Activated CD4-positive, alpha-beta T cell treated with anti-CD3 and anti-CD28 coated beads, Interleukin-2, amount 10 ng/mL, durations not matched to agents 24 days and 14 days (primary cell): ENCODE data around the gene NAP1L1. TPM values are rescaled to one million over a fixed set of nuclear protein-coding genes. Genes with fewer than 3 reads are reported as not detected.

Source experiments
- DNase-seq: peaks from one replicate; pipeline ENCODE4 v3.0.0; 2022
- H3K27ac Mint-ChIP-seq: one replicate; pipeline ENCODE4 v1.8.0; 2022; ENCODE audit warnings: mild to moderate bottlenecking, mixed read lengths
- H3K27me3 Mint-ChIP-seq: one replicate; pipeline ENCODE4 v1.8.0; 2022; ENCODE audit warnings: mixed read lengths
- H3K36me3 Mint-ChIP-seq: one replicate; pipeline ENCODE4 v1.8.0; 2022; ENCODE audit warnings: low read depth, mild to moderate bottlenecking, mixed read lengths
- H3K4me1 Mint-ChIP-seq: one replicate; pipeline ENCODE4 v1.8.0; 2021; ENCODE audit warnings: mixed read lengths
- H3K4me3 Mint-ChIP-seq: one replicate; pipeline ENCODE4 v1.8.0; 2022; ENCODE audit warnings: mild to moderate bottlenecking, moderate library complexity, mixed read lengths
- H3K9me3 Mint-ChIP-seq: one replicate; pipeline ENCODE4 v1.8.0; 2021; ENCODE audit warnings: mixed read lengths
- intact Hi-C: fragments of 100-400 bp; cut with micrococcal nuclease; formaldehyde crosslinking; loops from one replicate; pipeline ENCODE4 v1.15.1; 2023
- total RNA-seq: library from RNA; stranded (reverse); gene quantifications from 2 replicates; pipeline ENCODE4 v1.2.3, GENCODE V29; 2022

Gene NAP1L1
- total RNA-seq, 1 donor from 2014 or later = 652 TPM

DNA sequence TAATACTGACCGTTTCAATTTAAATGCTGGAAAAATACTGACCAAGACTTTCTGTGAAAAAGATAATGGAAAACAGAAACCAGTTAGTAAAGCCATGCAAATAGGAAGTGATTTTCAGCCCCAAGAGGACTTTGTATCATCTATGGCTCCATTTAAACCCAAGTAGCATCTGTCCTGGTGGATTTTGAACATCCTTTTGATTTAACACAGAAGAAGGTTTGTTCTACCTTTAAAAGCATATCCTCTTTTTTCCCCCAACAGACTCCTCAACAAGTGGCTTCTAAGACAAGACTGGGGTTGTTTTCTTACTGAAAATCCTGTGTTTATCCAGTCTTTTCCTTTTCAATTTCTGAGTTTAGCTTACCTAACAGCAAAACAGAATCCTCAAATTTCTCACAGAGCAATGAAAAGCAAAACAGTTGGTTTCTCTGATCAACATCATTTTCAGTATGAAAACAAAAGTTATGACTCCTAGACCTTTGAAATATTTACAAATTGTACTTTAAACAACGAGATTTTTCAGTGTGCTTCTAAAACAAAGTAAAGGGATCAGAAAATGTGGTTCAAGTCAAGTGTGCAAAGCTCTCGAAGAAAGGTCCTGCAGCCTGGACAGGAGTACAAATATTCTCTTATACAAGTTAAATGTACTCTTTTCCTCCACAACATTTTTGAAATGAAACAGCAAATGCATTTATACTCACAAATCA lies 55.8 kb downstream of the NAP1L1 start:
- Mint-ChIP-seq H3K27me3 (peaks cover 2% of the 10 kb centered on the region), H3K9me3 (no peaks in the 10 kb centered on the region), H3K4me1 (peaks cover 50% of the 10 kb centered on the region), H3K36me3 (peaks cover 60% of the 10 kb centered on the region), H3K4me3 (peak overlapping the region; percentile 99), H3K27ac (peak overlapping the region; percentile 99)
- peak; percentile 53 for DNase-seq
- intact Hi-C loops = no loop called here

DNA sequence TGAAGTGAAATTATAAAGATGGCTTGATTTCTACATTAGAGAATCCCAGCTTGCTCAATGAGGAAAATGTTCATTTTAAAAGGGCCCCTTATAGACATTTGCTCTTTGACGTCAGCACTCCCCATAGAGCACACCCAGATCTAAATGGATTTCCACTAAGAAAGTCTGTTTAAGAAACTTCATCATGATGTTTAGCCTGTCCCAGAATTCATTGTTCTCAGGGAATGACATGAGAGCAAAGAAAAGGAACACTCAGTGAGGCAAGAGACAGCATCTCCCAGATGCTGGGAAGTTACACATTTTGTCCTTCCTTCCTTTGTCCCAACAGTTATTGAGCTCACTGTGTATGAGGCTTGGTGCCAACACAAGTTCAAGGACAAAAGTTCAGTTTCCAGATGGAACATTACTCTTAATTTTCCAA lies 57.8 kb downstream of the NAP1L1 start:
- Mint-ChIP-seq H3K4me1 (peaks cover 43% of the 10 kb centered on the region), H3K4me3 (peak overlapping the region; percentile 68), H3K36me3 (peaks cover 57% of the 10 kb centered on the region), H3K27me3 (peaks cover 2% of the 10 kb centered on the region), H3K27ac (peak overlapping the region; percentile 69), H3K9me3 (no peaks in the 10 kb centered on the region)
- intact Hi-C loops = no loop called here
- no peak for DNase-seq

DNA sequence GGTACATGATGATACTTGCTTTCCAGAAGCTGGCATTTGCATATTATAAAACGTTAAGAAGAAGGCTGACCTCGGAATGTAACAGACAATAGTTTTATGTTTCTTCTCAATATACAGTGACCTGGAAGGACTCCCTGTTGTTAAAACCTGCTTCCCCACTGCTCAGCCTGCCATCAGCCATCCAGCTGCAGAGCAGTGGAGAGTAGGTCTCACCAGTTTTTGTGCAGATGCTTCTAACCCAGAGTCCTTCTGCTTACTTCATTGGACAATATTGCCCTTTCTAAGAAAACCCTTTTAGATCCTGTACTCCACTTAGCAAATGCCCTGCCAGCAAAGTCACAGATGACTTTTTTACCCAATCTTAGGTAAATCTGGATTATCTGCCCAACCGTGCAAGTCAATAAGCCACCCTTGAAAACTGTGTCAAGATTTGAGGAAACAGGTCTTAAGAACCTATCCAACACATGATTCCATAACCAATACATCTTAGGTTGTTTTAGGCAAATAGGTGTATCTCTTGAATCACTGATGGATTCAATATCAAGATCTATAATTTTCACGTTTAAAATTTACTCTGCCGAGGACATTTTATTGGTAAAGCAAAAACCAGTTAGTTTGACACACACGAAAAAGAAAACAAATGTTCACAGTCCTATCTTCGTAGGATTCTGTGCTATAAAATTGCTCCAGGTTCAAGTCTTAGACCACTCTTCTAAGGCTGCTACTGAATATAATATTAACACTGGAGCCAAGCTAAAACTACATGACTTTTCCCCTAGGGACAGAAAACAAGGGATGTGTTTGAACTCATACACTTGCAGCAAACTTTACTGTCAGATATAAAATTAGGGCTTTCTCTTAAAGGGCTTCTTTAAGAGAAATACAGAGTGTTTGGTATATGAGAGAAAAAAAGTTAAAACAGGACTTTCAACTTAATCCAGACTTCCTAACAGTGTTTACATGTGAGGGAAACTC lies 58.6 kb downstream of the NAP1L1 start:
- Mint-ChIP-seq H3K27me3 (peaks cover 2% of the 10 kb centered on the region), H3K4me3 (peak overlapping the region; percentile 8), H3K9me3 (peaks cover 5% of the 10 kb centered on the region), H3K4me1 (peaks cover 49% of the 10 kb centered on the region), H3K36me3 (peaks cover 55% of the 10 kb centered on the region), H3K27ac (peak overlapping the region; percentile 69)
- no peak for DNase-seq
- intact Hi-C loops = no loop called here

DNA sequence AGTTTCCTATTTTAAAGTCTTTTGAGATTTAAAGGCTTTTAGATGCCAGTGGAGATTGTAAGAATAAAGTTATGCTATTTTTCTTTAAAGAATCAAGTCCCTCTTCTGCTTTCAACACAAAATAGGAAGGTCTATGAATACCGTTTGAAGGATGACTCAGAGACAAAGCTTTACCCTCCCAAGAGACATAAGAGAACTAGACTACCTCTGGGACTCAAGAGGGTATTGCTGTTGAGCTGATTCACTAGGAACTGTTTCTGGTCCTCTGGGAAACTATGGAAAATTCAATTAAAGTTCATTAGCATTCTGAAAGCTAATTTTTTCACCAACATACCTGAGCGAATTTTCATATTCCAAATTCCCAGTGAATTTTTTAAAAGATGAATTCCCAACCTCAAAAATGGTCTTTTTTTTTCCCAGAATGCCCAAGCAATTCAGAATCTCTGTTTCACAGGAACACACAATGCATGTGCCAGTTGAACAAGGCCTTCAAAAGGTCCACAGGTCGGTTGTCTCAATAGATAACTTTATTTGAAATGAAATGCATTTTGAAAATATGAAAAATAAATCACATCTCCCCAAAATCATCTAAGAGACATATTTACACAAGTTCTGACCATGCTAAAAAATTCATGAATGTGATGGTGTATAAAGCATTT lies 59.4 kb downstream of the NAP1L1 start:
- no peaks in the 10 kb centered on the region for H3K27me3 Mint-ChIP-seq

DNA sequence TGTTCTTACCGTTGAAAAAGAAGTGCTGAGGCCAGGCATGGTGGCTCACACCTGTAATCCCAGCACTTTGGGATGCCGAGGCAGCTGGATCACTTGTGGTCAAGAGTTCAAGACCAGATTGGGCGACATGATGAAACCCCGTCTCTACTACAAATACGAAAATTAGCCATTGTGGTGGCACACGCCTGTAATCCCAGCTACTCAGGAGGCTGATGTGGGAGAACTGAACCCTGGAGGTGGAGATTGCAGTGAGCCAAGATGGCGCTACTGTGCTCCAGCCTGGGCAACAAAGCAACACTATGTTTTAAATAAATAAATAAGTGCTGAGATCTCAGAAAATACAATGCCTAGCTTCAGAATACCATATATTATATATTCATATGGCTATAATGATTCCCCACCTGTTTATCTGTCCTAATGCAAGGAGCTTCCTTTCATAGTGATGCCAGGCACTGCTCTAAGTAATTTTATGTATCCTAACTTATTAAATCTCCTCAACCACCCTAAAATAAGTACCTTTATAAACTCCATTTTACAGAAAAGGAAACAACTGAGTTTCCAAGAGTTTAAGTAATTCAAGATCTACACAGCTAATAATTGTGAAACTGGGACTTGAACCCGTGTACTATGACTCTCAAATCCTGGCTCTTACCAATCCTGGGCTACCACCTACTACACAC lies 60.2 kb downstream of the NAP1L1 start:
- Mint-ChIP-seq H3K9me3 (peaks cover 5% of the 10 kb centered on the region), H3K4me3 (no peak overlapping the region), H3K36me3 (peaks cover 39% of the 10 kb centered on the region), H3K4me1 (peaks cover 57% of the 10 kb centered on the region), H3K27ac (peak overlapping the region; percentile 48), H3K27me3 (no peaks in the 10 kb centered on the region)
- intact Hi-C loops = no loop called here
- DNase-seq = no peak

More for the DNA sequence above, 59.4 kb downstream of the NAP1L1 start:
- peak overlapping the region; percentile 48 for H3K27ac Mint-ChIP-seq
- H3K36me3 Mint-ChIP-seq = peaks cover 47% of the 10 kb centered on the region
- H3K4me1 Mint-ChIP-seq = peaks cover 51% of the 10 kb centered on the region
- peaks cover 5% of the 10 kb centered on the region for H3K9me3 Mint-ChIP-seq
- H3K4me3 Mint-ChIP-seq = no peak overlapping the region
- intact Hi-C loops = no loop called here
- DNase-seq = no peak

GRCh38 chr12:76023069-76023690 lies 61.3 kb downstream of the NAP1L1 start:
- intact Hi-C loops = no loop called here
- no peak for DNase-seq
- H3K4me1 Mint-ChIP-seq = peaks cover 59% of the 10 kb centered on the region
- H3K9me3 Mint-ChIP-seq = peaks cover 5% of the 10 kb centered on the region
- no peaks in the 10 kb centered on the region for H3K27me3 Mint-ChIP-seq
- H3K27ac Mint-ChIP-seq = peak overlapping the region; percentile 43
- no peak overlapping the region for H3K4me3 Mint-ChIP-seq
- peaks cover 29% of the 10 kb centered on the region for H3K36me3 Mint-ChIP-seq

- H3K27me3 Mint-ChIP-seq = no peaks in the 10 kb centered on the region
- H3K9me3 Mint-ChIP-seq = peaks cover 5% of the 10 kb centered on the region
- peaks cover 60% of the 10 kb centered on the region for H3K4me1 Mint-ChIP-seq
- peaks cover 27% of the 10 kb centered on the region for H3K36me3 Mint-ChIP-seq
- peak overlapping the region; percentile 43 for H3K27ac Mint-ChIP-seq
- no peak for DNase-seq
- no peak overlapping the region for H3K4me3 Mint-ChIP-seq
- intact Hi-C loops = no loop called here
Observed at GRCh38 chr12:76022506-76022905, 62.0 kb downstream of the NAP1L1 start.

GRCh38 chr12:76020731-76021672 lies 63.5 kb downstream of the NAP1L1 start:
- Mint-ChIP-seq H3K36me3 (peaks cover 12% of the 10 kb centered on the region), H3K4me1 (peaks cover 51% of the 10 kb centered on the region), H3K27me3 (no peaks in the 10 kb centered on the region), H3K4me3 (peak overlapping the region; percentile 72), H3K9me3 (peaks cover 5% of the 10 kb centered on the region), H3K27ac (peak overlapping the region; percentile 98)
- DNase-seq = peak; percentile 91
- intact Hi-C loops = loop anchor here (1.0 kb wide), 9 partner anchors 10 to 537 kb away; partner anchors contain the start of gene PHLDA1

GRCh38 chr12:76020281-76020680 lies 64.2 kb downstream of the NAP1L1 start:
- Mint-ChIP-seq H3K36me3 (peaks cover 5% of the 10 kb centered on the region), H3K9me3 (peaks cover 5% of the 10 kb centered on the region), H3K27me3 (no peaks in the 10 kb centered on the region), H3K4me3 (peak overlapping the region; percentile 66), H3K4me1 (peaks cover 51% of the 10 kb centered on the region), H3K27ac (peak overlapping the region; percentile 98)
- peak; percentile 91 for DNase-seq
- intact Hi-C loops = loop anchor here (1.0 kb wide), 9 partner anchors 11 to 538 kb away; partner anchors contain the start of gene PHLDA1

GRCh38 chr12:76018672-76019071 lies 65.8 kb downstream of the NAP1L1 start:
- Mint-ChIP-seq H3K27me3 (no peaks in the 10 kb centered on the region), H3K36me3 (no peaks in the 10 kb centered on the region), H3K9me3 (peaks cover 5% of the 10 kb centered on the region), H3K27ac (peak overlapping the region; percentile 54), H3K4me3 (peak overlapping the region; percentile 40), H3K4me1 (peaks cover 44% of the 10 kb centered on the region)
- intact Hi-C loops = no loop called here
- no peak for DNase-seq

DNA sequence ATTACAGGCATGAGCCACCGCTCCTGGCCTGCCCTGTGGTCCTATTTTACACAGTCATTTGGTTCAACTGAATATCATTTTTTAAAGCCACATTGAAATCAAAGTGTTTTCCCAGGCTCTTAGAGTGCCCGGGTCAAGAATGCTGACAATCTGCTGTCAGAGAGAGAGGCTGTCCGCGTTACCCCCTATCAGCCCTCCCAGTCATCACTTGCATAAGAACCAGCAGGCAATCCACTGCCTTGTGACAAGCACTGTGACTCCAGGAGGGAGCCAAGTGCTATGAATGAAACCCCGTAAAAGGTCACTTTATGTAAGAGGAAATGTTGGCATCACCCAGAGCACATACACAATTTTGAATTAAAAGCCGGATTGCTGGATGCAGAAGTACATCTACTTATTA lies 66.4 kb downstream of the NAP1L1 start:
- H3K27ac Mint-ChIP-seq = peak overlapping the region; percentile 52
- no peak overlapping the region for H3K4me3 Mint-ChIP-seq
- peaks cover 44% of the 10 kb centered on the region for H3K4me1 Mint-ChIP-seq

GRCh38 chr12:76014007-76014406 lies 70.5 kb downstream of the NAP1L1 start:
- Mint-ChIP-seq H3K4me3 (no peak overlapping the region), H3K27ac (no peak overlapping the region), H3K9me3 (no peaks in the 10 kb centered on the region), H3K36me3 (no peaks in the 10 kb centered on the region), H3K4me1 (peaks cover 23% of the 10 kb centered on the region), H3K27me3 (no peaks in the 10 kb centered on the region)
- intact Hi-C loops = no loop called here
- no peak for DNase-seq

More for the DNA sequence above, 66.4 kb downstream of the NAP1L1 start:
- intact Hi-C loops = no loop called here
- Mint-ChIP-seq H3K9me3 (peaks cover 5% of the 10 kb centered on the region), H3K36me3 (no peaks in the 10 kb centered on the region), H3K27me3 (no peaks in the 10 kb centered on the region)
- DNase-seq = no peak
